Suprapubic skin (tissue), 4 donors: ENCODE measurements around the gene CD79B.
"Not testable (repeated sequence)": the region's sequence is repeated elsewhere in the genome, so short reads cannot be mapped to it uniquely, and the experiment has no call there.

ENCODE experiments used
- EP300 ChIP-seq: sonication (generic); formaldehyde crosslinking; IDR thresholded peaks from one replicate; pipeline ENCODE4 v1.6.1; 2017; ENCODE audit warnings: antibody characterized with exemption
- POLR2A ChIP-seq, 2 donors: fragments of 450-650 bp; IDR thresholded peaks; one replicate each; pipeline ENCODE4 v1.6.1; 2017; ENCODE audit warnings: antibody characterized with exemption in 2 of 2, mild to moderate bottlenecking in 2 of 2, moderate library complexity in 2 of 2
- POLR2AphosphoS5 ChIP-seq, 3 donors: sonication (generic); formaldehyde crosslinking; IDR thresholded peaks; one replicate each; pipeline ENCODE4 v1.6.1; 2017; ENCODE audit warnings: antibody characterized with exemption in 3 of 3
- TF ChIP-seq, protein P1 (sequence below), 2 donors: fragments of 200-600 bp in 1 of 2; fragments of 450-650 bp in 1 of 2; sonication (generic) in 1 of 2; IDR thresholded peaks; one replicate each; pipeline ENCODE4 v1.5.1; 2016 to 2019; ENCODE audit warnings: antibody characterized with exemption in 2 of 2, mild to moderate bottlenecking in 1 of 2, moderate library complexity in 1 of 2

DNA sequence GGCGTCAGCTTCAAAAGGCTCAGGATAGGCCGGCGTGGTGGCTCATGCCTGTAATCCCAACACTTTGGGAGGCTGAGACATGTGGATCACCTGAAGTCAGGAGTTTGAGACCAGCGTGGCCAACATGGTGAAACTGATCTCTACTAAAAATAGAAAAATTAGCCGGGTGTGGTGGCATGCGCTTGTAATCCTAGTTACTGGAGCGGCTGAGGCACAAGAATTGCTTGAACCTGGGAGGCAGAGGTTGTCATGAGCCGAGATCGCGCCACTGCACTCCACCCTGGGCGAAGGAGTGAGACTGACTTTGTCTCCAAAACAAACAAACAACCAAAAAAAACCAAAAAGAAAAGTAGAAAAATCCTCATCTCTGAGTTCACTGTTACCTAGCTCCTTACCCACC, 47.0 kb downstream of the CD79B start:
- TF ChIP-seq, protein P1, sequence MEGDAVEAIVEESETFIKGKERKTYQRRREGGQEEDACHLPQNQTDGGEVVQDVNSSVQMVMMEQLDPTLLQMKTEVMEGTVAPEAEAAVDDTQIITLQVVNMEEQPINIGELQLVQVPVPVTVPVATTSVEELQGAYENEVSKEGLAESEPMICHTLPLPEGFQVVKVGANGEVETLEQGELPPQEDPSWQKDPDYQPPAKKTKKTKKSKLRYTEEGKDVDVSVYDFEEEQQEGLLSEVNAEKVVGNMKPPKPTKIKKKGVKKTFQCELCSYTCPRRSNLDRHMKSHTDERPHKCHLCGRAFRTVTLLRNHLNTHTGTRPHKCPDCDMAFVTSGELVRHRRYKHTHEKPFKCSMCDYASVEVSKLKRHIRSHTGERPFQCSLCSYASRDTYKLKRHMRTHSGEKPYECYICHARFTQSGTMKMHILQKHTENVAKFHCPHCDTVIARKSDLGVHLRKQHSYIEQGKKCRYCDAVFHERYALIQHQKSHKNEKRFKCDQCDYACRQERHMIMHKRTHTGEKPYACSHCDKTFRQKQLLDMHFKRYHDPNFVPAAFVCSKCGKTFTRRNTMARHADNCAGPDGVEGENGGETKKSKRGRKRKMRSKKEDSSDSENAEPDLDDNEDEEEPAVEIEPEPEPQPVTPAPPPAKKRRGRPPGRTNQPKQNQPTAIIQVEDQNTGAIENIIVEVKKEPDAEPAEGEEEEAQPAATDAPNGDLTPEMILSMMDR (IDR thresholded peaks at IDR 0.05), result not testable (repeated sequence)
- TF ChIP-seq POLR2A (IDR thresholded peaks at IDR 0.05); EP300; POLR2AphosphoS5 (IDR thresholded peaks at IDR 0.05): not testable (repeated sequence)
